Stimulated activated CD4-positive, alpha-beta T cell treated with anti-CD3 and anti-CD28 coated beads, Interleukin-1b, Interleukin-23, amount 100 ng/mL, for 1 hour (primary cell): Measurements from ENCODE around the gene ELAC1.
"Not testable (repeated sequence)": the region's sequence is repeated elsewhere in the genome, so short reads cannot be mapped to it uniquely, and the experiment has no call there.

Source experiments
- DNase-seq, 2 donors: peaks; one replicate each; pipeline ENCODE4 v3.0.0-alpha.2; 2020; ENCODE audit warnings: low read depth in 2 of 2

Gene ELAC1, protein sequence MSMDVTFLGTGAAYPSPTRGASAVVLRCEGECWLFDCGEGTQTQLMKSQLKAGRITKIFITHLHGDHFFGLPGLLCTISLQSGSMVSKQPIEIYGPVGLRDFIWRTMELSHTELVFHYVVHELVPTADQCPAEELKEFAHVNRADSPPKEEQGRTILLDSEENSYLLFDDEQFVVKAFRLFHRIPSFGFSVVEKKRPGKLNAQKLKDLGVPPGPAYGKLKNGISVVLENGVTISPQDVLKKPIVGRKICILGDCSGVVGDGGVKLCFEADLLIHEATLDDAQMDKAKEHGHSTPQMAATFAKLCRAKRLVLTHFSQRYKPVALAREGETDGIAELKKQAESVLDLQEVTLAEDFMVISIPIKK

DNA sequence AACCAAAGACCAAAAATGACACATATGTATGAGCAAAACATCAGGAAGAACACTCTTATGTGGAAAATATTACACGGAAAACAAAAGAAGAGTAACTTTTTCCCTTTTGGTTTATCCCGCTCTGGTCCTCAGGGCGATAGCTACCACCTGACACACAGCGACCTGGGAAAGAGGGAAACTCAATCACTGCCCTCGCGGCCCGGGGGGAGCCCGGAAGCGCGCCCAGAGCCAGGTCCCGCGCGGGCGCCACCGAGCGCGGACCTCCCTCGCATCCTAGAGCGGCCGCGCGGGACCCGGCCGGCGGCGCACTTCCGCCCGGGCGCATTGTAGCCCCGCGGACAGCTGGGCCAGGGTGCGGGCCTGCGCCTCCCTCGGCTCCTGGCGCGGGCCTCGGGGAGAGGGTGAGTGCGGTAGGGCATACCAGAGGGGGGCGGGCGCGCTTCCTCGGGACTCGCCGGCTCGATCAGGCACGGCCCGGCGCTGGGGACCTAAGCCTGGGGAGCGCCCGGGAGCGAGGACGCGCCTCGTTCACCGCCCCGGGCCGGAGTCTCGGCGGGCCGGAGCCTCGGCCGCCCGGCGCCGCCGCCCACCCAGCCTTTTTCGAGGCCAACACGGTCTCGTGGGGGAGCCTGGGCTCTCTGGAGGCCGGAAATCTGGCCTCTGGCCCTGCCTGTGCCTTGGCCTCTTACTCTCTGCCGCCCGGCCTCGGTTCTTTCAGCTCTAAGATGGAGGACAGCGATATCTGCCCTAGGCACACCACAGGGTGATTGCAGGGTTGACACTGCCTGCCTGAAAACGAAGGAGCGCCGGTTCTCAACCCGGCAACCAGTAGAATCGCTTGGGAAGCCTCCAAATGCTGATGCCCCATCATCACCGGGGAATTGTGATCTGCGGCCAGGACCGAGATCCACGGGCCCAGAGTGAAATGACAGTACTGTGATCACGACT is at the start of gene ELAC1:
TSS of gene ELAC1 (plus strand) at position 327 of the 948 bp plus-strand sequence. CDS start 6,365 bp downstream, outside the sequence.
- peak; percentile 15 to 27 for DNase-seq

DNA sequence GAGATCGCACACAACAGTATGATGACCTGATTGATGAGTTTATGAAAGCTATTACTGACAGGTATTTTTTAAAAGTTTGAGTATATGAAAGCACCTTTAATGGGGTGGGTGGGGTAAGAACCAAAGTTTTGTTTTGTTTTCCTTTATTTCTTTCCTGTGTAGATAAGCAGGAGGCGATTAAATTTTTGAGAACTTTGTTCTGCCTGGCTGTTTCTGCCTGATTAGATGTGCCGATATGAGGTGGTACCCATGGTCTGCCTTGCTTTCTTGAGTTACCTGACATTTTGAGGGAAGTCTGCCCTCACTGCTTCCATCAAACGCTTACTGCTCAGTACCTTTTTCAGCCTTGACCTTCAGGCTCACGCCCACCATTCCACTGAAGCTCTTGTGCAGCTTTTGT is 49.7 kb upstream of the ELAC1 start:
- DNase-seq: no peak

DNA sequence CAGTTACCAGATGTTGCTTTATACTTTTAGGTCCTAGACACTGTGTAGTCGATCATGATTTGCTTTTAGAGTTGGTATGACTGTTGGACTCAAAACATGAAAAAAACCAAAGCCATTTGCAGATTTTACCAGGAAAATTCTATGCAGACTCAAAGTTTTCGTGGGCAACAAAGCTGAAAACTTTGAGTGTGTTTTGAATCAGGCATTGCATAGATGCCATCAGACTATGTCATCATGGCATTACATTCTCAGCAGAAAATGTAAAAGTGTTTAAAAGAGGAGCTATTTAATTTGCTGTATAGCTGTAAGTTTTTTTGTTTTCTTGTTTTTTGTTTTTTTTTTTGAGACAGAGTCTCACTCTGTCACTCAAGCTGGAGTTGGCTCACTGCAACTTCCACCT is 43.5 kb upstream of the ELAC1 start:
- DNase-seq: no peak

DNA sequence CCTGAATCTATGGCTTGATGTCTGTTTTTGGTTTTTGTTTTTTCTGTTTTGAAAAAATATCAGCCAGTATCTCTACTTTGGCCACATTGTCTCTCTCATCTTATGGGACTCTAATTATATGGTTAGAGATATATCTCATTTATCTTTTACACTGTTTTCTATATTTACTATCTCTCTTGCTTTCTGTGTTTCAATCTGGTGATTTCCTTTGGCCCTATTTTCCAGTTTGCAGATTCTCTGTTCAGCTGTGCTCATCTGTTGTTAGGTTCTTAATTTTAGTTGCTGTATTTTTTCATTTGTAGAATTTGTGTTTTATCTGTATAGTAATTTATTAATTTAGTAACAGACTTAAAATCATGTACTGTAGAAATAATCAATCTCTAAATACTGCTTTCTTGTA is 41.3 kb upstream of the ELAC1 start:
- no peak for DNase-seq

DNA sequence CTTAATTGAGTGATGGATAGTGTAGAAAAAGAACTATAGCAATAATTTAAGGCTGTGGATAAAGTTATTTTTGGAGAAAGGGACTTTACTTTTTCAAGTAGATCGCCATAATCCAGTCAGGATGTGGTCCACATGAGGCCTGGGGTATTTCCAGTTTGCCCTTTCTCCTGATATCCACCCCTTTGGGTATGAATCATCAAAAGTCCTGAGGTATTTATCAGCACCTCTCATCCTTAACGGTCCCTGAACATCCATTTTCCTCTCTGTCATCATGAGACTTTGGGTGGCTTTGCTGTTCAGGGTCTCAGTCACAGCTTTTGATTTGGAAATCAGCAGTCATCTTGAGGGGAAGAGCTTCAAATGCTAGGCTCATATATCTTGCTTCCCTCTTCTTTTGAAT is 39.3 kb upstream of the ELAC1 start:
- no peak for DNase-seq

DNA sequence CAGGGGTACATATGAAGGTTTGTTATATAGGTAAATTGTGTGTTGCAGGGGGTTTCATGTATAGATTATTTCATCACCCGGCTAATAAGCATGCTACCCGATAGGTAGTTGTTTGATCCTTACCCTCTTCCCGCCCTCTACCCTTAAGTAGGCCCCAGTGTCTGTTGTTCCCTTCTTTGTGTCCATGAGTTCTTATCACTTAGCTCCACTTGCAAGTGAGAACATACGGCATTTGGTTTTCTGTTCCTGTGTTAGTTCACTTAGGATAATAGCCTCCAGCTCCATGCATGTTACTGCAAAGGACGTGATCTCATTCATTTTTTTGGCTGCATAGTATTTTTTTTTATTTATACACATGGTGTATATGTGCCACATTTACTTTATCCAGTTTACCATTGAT is 34.2 kb upstream of the ELAC1 start:
- DNase-seq: no peak

DNA sequence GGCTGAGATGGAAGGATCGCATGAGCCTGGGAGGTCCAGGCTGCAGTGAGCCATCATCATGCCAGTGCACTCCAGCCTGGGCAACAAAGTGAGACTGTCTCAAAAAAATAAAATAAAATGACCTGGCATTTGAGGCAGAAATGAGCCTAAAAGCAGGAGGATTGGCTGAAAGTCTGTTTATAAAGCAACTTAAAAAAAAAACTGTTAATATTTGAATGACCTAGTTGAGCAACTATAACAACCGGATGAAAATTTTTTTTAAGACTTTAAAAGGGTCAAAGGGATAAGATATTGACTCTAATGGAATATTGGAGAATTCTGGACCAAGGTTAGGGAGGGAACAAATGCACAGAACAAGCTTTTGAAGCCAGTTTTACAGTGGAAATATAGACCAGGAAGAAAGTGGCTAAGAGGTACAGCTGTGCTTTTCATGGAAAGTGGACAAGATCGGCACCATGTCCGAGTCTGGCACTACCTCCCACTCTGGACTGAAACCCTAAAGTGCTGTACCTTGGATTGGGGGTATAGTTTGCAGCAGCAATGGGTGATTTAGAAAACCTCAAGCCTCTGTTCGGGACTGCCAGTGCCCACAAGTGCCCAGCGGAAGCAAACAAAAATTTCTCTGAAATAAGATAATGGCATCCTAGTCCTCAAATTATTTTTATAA is 33.2 kb upstream of the ELAC1 start:
- DNase-seq: no peak

DNA sequence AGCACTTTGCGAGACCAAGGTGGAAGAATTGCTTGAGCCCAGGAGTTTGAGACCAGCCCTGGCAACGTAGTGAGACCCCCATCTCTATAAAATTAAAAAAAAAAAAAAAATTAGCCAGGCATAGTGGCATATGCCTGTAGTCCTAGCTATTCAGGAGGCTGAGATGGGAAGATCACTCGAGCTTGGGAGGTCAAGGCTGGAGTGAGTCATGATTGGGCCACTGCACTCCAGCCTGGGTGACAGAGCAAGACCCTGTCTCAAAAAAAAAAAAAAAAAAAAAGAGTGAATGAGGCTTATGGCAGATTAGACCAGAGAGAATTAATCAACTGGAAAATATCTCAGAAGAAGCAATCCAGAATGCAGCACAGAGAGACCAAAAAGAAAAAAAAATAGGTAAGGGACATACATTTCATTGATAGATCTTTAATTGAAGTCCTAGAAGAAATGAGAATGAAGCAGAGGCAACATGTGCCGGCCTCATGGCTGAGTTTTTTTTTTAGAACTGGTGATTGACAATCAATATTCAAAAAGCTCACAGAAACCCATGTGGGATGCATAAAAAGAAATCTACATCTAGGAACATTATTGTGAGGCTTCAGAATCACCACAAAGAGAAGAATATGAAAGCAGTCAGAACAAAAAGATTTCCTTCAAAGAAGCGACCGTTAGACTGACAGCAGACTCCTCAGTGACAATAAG is 32.2 kb upstream of the ELAC1 start:
- no peak for DNase-seq

DNA sequence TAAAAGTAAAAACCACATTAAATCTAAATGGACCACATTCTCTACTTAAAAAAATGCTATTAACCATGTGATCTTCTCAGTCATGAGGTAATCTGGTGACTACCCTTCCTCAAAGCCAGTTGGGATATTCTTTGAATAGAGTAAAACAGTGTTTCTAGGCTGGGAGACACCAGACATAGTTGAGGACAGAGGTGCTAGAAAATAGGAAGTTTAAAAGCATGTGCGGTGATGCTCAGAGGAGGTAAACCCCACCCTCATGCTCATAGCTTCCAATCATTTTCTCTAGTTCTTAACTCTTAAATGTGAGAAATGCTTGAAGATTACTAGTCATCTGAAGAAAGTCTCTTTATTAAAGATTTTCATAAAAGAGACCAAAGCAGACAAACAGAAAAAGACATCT is 30.7 kb upstream of the ELAC1 start:
- DNase-seq: no peak

DNA sequence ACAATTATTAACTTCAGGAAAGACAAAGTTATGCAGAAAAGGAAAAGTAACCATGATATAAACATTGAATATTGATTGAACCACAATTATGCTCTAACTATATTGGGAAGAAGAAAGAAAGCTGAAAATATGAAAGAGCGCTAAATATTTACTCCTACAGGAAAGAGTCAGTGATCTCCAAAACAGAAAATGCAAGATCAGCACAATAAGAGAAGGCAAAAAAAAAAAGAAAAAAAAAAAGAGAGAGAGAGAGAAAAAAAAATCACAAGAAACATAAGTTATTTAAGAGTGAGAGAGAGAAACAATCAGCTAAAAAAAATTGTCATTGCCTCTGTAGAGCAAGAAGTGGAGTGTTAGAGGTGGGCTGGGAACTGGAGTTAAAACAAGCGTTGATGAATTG is 28.9 kb upstream of the ELAC1 start:
- DNase-seq: no peak

DNA sequence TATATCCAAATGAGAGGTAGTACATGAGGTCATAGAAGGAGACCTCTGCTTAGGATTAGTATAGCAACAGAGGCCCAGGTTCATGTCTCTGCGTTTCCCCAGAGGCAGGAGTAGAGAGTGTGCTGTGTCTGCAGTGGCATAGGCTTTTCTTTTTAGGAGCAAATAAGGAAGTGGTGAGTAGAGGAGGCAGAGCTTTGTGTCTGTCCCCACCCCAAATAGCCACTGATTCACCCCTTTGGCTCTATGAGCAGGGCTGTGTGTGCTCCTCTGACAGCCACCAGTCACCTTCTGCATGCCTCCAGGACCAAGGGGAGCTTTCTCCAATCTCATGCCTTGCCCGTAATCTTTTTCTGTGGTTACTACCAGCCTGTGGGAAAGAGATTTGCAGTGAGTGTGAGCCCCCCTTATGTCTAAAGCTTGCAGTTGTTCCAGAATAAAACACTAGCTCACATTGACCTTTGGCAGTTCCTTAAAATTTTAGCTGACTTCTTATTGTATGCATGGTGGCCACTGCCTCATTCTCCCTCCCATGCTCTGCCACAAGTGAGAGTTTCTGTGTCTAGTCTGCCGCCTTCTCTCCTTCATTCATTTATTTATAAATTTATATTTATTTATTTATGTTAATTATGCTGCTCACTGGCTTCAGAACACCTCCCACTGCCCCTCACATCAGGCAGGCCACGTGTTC is 23.5 kb upstream of the ELAC1 start:
- DNase-seq: no peak

DNA sequence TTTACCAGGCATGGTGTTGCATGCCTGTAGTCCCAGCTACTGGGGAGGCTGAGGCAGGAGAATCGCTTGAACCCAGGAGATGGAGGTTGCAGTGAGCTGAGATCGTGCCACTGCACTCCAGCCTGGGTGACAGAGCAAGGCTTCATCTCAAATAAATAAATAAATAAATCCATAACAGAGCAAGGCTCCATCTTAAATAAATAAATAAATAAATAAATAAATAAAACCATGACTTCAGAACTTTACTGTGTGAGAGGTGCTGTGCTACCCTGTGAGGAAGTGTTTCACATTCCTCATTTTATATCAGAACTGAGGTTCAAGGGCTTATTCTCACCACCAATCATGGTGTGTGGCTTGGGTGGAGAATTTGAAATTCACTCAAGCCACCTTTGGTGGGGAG is 21.9 kb upstream of the ELAC1 start:
- not testable (repeated sequence) for DNase-seq

DNA sequence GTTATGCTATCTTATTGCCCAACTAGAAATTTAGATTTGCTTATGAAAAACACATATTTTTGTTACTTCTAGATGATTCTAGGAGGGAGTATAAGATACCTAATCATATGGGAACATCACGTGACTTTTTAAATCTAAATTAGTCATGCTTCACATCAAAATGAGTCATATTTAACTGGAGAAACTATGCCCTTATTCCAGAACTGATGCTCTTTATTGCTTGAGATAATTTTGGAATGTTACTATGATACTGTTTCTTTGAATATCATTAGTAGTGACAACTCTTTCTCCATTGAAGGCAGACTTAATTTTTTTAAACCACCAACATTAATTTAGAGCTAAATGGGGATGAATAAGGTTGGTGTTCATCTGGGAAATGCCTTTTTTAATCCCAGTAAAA is 19.9 kb upstream of the ELAC1 start:
- no peak for DNase-seq

DNA sequence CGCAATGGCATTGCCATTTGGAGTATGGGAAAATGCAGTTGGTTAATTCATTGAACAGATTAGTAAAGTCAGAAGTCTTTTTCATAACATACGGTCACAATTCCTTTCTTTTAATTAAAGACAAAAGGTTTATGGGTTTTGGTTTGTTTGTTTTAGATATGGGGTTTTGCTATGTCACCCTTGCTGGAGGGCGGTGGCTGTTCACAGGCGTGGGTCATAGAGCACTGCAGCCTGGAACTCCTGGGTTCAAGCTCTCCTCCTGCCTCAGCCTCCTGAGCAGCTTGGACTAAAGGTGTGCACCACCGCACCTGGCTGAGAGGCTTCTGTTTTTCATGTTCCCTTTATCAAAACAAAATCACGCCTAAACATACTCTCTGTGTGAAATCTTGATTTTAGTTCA is 18.7 kb upstream of the ELAC1 start:
- no peak for DNase-seq

DNA sequence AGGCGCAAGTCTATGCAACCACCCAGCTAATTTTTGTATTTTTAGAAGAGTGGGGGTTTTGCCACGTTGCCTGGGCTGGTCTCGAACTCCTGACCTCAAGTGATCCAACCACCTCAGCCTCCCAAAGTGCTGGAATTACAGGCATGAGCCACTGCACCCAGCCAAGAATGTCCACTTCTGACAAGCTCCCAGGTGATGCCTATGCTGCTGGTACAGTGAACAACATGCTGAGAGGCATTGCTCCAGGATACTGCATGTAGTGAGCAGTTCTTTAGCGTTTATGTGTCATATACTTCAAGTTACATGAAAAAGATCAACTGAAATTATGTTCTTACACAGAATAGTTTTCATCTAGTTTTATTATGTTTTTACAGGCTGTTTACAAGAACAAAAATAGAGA is 17.2 kb upstream of the ELAC1 start:
- DNase-seq: no peak

DNA sequence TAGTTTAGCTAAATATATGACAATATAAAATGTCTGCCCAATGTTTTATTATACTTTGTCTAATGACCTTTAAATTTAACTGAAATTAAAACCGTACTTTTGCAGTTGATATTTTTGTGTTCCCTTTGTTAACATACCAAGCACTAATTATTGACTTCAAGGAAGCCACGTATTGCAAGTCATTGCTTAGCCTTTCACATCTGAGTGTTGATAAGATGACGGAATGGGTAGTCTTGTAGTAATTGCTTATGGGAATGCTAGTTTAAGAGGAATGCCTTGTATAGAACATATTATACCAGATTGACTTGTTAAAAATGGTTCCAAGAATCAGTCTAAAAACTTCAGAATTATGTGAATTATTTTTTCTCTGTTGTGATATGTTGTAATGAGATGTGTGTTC is 14.0 kb upstream of the ELAC1 start:
- DNase-seq: no peak

DNA sequence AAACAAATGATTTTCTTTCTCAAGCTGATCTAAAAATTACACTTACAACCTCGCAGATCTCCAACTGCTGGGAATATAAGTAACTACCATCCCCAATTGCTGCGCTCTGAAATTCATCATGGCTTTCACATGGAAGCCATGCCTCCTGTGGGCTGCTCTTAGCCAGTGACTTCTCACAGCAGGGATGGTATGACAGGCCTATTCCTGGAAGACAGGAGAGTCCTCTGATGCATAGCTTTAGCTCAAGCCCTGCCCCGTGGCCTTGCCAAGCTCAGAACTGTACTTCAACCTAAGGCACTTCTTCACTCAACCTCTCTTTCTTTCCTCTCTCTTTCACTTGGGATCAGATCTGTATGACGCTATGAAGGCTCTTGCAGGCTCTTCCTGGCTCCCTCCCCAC is 12.6 kb upstream of the ELAC1 start:
- no peak for DNase-seq

DNA sequence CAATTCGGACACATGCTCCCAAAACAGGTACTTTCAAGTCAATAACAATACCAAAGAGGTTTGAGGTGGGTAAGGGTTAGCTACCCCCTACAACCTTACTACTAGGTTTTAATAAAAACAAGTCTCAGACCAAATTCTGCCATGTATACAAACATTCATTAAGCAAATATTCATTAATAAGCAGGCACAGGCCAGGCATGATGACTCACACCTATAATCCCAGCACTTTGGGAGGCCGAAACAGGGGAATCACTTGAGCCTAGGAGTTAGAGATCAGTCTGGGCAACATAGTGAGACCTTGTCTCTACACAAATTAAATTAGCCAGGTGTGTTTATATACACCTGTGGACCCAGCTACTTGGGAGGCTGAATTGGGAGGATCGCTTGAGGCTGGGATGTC is 11.7 kb upstream of the ELAC1 start:
- DNase-seq: no peak

DNA sequence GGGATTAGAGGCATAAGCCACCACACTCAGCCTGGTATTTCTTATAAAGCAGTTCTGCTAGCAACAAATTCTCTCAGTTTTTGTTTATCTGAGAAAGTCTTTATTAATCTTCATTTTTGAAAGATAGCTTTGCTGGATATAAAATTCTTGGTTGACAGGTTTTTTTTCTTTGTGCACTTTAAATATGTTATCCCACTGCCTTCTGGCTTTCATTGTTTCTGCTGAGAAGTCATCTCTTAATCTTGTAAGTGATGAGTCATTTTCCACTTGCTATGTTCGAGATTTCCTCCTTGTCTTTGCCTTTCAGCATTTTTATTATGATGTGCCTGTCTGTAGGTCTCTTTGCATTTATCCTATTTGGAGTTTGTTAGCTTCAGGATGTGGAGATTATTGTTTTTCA is 5.9 kb upstream of the ELAC1 start:
- DNase-seq: no peak

DNA sequence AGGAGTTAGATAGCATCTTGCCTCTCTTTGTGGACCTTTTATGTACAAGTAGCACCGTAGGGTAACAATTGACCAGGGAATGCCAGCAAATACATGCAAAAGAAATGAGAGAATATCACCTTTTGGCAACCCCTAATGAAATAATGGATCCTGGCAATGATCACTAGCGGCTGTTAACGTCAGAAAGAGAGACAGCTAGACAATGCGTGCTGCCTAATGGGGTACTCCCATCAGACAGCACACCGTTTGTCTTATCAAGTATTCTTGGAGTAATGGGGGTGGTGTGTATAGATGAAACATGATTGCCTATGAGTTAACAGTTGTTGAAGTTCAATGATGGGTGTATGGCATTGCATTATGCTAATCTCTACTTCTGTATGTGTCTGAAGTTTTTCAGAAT is 1.6 kb downstream of the ELAC1 start:
- no peak for DNase-seq

DNA sequence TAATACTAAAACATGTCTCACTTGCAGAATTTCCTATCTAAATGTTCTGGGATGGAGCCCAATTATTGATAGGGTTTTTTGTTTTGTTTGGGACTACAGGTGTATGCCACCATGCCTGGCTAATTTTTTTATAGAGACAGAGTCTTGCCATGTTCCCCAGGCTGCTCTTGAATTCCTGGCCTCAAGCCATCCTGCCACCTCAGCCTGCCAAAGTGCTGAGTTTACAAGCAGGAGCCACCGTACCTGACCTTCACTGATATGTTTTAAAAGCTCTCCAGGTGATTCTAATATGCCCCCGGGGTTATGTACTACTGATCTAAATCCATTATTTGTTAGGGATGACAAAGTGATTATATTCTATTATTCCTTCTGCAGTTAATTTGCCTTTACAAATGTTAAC is 2.2 kb downstream of the ELAC1 start:
- DNase-seq: no peak
